Upper lobe of left lung (tissue), 6 donors: ENCODE results near the gene PGBD5. TPM values are rescaled to one million over a fixed set of nuclear protein-coding genes. Genes with fewer than 3 reads are reported as not detected.
A peak's percentile ranks its signal among the peaks of the same experiment; 100 is the strongest.

ENCODE experiments used
- ATAC-seq, 2 donors: fragments of 200-7000 bp; cut with Tn5 transposase; one replicate each; pipeline ENCODE4 v1.9.1; 2022; ENCODE audit warnings: mild to moderate bottlenecking in 2 of 2, moderate library complexity in 2 of 2; ENCODE audit not compliant: low FRiP score in 2 of 2
- DNase-seq, 2 donors: peaks; one replicate each; pipeline ENCODE4 v3.0.0-alpha.2; 2019 to 2020
- H3K27ac ChIP-seq, 4 donors: fragments of 200-600 bp; sonication (generic); one replicate each; pipeline ENCODE4 v1.5.1; 2016 to 2019
- H3K27me3 ChIP-seq, 4 donors: fragments of 200-600 bp; sonication (generic); one replicate each; pipeline ENCODE4 v1.5.1; 2017 to 2019
- H3K36me3 ChIP-seq, 4 donors: fragments of 200-600 bp; sonication (generic); one replicate each; pipeline ENCODE4 v1.5.1; 2016 to 2019
- H3K4me1 ChIP-seq, 4 donors: fragments of 200-600 bp; sonication (generic); one replicate each; pipeline ENCODE4 v1.5.1; 2018 to 2019
- H3K4me3 ChIP-seq, 4 donors: fragments of 200-600 bp; sonication (generic); one replicate each; pipeline ENCODE4 v1.5.1; 2017 to 2019; ENCODE audit warnings: mild to moderate bottlenecking in 2 of 4, moderate library complexity in 1 of 4
- H3K9me3 ChIP-seq, 4 donors: fragments of 200-600 bp; sonication (generic); one replicate each; pipeline ENCODE4 v1.5.1; 2018 to 2019
- EP300 ChIP-seq, 4 donors: sonication (generic); formaldehyde crosslinking; IDR thresholded peaks; one replicate each; pipeline ENCODE4 v1.5.1; 2017; ENCODE audit warnings: antibody characterized with exemption in 4 of 4, control low read depth in 2 of 4
- POLR2A ChIP-seq, 4 donors: fragments of 450-650 bp; IDR thresholded peaks; one replicate each; pipeline ENCODE4 v1.5.1; 2016 to 2017; ENCODE audit warnings: antibody characterized with exemption in 4 of 4, mild to moderate bottlenecking in 2 of 4
- POLR2AphosphoS5 ChIP-seq, 2 donors: sonication (generic); formaldehyde crosslinking; IDR thresholded peaks; one replicate each; pipeline ENCODE4 v1.5.1; 2017; ENCODE audit warnings: antibody characterized with exemption in 2 of 2
- WGBS, 2 donors: methylation state at CpG; one replicate each; pipeline ENCODE4 v1.1.5; 2017 to 2018; 5-methylcytosine and 5-hydroxymethylcytosine counted together
- total RNA-seq, 6 donors: library from RNA; depleted of rRNA in 4 of 6; stranded (reverse); fragments of >200 nt in 4 of 6; gene quantifications; one replicate each; pipeline versions ENCODE4 v1.1.0 to v1.2.1, GENCODE V29; 2016 to 2021
- TF ChIP-seq, protein P1 (sequence below), 6 experiments: fragments of 450-650 bp in 4 of 6; fragments of 200-600 bp in 2 of 6; sonication (generic) in 2 of 6; IDR thresholded peaks; one replicate each; pipeline ENCODE4 v1.5.1; 2016 to 2019; ENCODE audit warnings: antibody characterized with exemption in 6 of 6
- donor health status: DM: no; HTN: no; CAD: no; lungs with moderate emphysema.
- donor health status: DM: no; HTN: yes; CAD: no; lungs with severe emphysema.

PGBD5 gene
- total RNA-seq, 6 donors from 2014 or later = 0.78 to 5.0 (median 3.9) TPM

DNA sequence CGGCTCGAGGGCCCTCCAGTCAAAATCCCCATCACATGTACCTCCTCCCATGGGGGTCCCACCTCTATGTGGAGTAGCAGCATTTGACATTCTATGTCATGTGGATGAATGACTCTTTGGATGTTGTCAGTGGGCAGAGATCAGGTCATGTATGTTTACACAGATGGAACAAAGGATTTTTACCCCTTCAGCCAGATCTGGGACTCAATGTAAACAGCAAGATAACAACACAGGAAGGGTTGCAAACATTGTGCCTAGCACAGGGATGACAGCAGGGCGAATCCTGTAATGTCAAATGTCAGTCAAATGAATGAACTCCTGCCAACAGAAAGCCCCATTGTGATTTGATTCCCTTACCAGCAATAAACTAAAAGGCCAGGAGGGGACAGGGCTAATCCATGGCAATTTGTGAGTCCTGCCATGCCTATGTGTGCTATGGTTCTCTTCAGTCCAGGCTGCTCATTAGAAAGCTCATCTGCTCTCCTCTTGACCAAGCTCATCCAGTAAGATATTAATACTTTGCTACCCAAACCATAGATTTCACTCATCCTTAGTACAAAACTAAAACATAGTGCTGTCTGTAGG, 60.3 kb downstream of the PGBD5 start:
- no peaks in the 10 kb centered on the region for H3K4me1 ChIP-seq
- no peaks in the 10 kb centered on the region for H3K36me3 ChIP-seq
- no peaks in the 10 kb centered on the region for H3K27me3 ChIP-seq
- DNase-seq (no peak), ATAC-seq (no peak)
- 45 to 78% methylated on average over 1 to 3 of the region's 3 CpGs for WGBS, 2 donors
- H3K9me3 ChIP-seq = no peaks in the 10 kb centered on the region
- no peak for TF ChIP-seq EP300 (IDR thresholded peaks at IDR 0.05)
- TF ChIP-seq, protein P1, sequence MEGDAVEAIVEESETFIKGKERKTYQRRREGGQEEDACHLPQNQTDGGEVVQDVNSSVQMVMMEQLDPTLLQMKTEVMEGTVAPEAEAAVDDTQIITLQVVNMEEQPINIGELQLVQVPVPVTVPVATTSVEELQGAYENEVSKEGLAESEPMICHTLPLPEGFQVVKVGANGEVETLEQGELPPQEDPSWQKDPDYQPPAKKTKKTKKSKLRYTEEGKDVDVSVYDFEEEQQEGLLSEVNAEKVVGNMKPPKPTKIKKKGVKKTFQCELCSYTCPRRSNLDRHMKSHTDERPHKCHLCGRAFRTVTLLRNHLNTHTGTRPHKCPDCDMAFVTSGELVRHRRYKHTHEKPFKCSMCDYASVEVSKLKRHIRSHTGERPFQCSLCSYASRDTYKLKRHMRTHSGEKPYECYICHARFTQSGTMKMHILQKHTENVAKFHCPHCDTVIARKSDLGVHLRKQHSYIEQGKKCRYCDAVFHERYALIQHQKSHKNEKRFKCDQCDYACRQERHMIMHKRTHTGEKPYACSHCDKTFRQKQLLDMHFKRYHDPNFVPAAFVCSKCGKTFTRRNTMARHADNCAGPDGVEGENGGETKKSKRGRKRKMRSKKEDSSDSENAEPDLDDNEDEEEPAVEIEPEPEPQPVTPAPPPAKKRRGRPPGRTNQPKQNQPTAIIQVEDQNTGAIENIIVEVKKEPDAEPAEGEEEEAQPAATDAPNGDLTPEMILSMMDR (IDR thresholded peaks at IDR 0.05) = no peak
- no peak for TF ChIP-seq POLR2A (IDR thresholded peaks at IDR 0.05)
- TF ChIP-seq POLR2AphosphoS5 (IDR thresholded peaks at IDR 0.05) = no peak
- no peak overlapping the region for H3K27ac ChIP-seq
- H3K4me3 ChIP-seq = no peak overlapping the region

DNA sequence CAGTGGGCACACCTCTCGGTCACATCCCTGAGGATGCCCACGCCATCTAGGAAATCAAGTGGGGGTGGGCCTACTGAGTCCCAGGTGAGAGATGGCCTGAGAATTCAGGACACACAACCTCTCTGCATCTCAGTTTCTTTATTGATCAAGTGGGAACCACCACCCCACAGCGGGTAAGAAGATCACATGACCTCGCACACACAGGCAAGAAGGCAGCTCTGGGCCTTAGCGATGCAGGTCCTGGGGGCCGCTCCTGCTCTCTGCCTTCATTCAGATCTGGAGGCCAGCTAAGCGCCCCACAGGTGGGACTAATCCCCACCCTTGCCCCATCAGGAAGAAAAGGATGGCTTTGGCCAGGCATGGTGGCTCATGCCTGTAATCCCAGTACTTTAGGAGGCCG, 63.2 kb downstream of the PGBD5 start:
- DNase-seq (no peak), ATAC-seq (no peak)
- no peak overlapping the region for H3K4me3 ChIP-seq
- no peaks in the 10 kb centered on the region for H3K27me3 ChIP-seq
- WGBS, 2 donors = 83 to 90% methylated on average over 3 to 8 of the region's 8 CpGs
- no peaks in the 10 kb centered on the region for H3K36me3 ChIP-seq
- no peak for TF ChIP-seq EP300 (IDR thresholded peaks at IDR 0.05)
- no peak for TF ChIP-seq POLR2A (IDR thresholded peaks at IDR 0.05)
- no peak for TF ChIP-seq POLR2AphosphoS5 (IDR thresholded peaks at IDR 0.05)
- TF ChIP-seq, protein P1 (IDR thresholded peaks at IDR 0.05) = no peak
- H3K27ac ChIP-seq = no peak overlapping the region
- no peaks in the 10 kb centered on the region for H3K9me3 ChIP-seq
- peaks cover 0 to 7% (median 0%) of the 10 kb centered on the region in 4 donors for H3K4me1 ChIP-seq

DNA sequence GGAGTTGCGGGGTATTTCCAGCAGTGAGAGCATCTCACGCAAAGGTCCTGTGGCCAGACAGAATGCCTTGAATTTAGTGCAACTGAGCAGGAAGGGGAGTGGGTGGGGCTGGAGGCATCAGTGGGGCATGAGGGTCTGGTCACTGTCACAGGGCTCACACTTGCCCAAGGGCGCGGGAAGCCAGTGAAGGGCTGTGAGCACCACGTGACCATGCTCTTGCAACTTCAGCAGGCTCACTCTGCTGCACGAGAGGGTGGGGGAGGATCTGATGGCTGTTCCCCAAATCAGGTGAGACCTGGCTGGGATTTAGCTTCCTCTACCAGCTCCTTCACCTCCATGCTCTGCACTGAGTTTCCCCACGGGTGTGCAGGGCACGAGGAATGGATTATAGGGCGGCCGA, 64.2 kb downstream of the PGBD5 start:
- Histone ChIP-seq H3K9me3 (no peaks in the 10 kb centered on the region), H3K27ac (no peak overlapping the region), H3K4me3 (no peak overlapping the region), H3K4me1 (peaks cover 0 to 7% (median 0%) of the 10 kb centered on the region in 4 donors), H3K36me3 (no peaks in the 10 kb centered on the region), H3K27me3 (no peaks in the 10 kb centered on the region)
- 88 to 98% methylated on average over 7 to 10 of the region's 10 CpGs for WGBS, 2 donors
- ATAC-seq = no peak
- no peak for DNase-seq
- TF ChIP-seq, protein P1 (IDR thresholded peaks at IDR 0.05) = no peak
- TF ChIP-seq POLR2AphosphoS5 (IDR thresholded peaks at IDR 0.05) (no peak), POLR2A (IDR thresholded peaks at IDR 0.05) (no peak)

DNA sequence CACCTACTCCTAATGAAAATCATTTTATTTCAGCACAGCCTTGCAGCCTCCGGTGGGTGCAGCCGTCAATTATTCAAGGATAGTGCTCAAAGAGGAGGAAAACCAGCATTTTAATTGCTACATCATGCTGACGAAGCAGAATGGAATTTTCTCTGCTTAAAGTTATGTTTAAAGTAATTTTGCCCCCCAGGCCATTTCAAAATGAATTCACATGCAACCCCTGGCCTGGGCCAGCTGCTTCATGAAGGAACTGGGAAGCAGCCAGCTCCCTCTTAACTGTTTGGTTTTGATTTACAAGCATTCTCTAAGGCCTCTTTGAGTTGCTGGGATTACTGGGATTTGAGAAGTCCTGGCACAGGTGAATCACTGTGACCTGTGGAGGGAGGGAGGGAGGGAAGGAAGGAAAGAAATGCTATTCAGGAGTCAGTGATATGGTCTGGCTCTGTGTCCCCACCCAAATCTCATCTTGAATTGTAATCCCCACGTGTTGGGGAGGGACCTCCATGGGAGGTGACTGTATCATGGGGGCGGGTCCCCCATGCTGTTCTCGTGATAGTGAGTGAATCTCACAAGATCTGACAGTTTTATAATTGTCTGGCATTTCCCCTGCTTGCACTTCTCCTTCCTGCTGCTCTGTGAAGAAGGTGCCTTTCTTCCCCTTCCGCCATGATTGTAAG, 66.0 kb downstream of the PGBD5 start:
- Histone ChIP-seq H3K4me1 (peaks cover 0 to 7% (median 0%) of the 10 kb centered on the region in 4 donors), H3K27ac (no peak overlapping the region), H3K36me3 (no peaks in the 10 kb centered on the region), H3K4me3 (no peak overlapping the region), H3K9me3 (no peaks in the 10 kb centered on the region), H3K27me3 (no peaks in the 10 kb centered on the region)
- TF ChIP-seq POLR2A (IDR thresholded peaks at IDR 0.05) = no peak
- no peak for TF ChIP-seq EP300 (IDR thresholded peaks at IDR 0.05)
- no peak for TF ChIP-seq POLR2AphosphoS5 (IDR thresholded peaks at IDR 0.05)
- TF ChIP-seq, protein P1 (IDR thresholded peaks at IDR 0.05) = no peak
- 54 to 67% methylated on average over 7 of the region's 7 CpGs for WGBS, 2 donors
- ATAC-seq (no peak), DNase-seq (peak in 1 of 2 donors; percentile 48)
